Breast epithelium (tissue), 3 donors: Measurements from ENCODE around the gene UNC79.

Source experiments
- POLR2AphosphoS5 ChIP-seq, 3 donors: sonication (generic); formaldehyde crosslinking; IDR thresholded peaks; one replicate each; pipeline ENCODE4 v1.6.1; 2017; ENCODE audit warnings: antibody characterized with exemption in 3 of 3
- TF ChIP-seq, protein P1 (sequence below), 3 donors: fragments of 450-650 bp; IDR thresholded peaks; one replicate each; pipeline ENCODE4 v1.5.1; 2016 to 2017; ENCODE audit warnings: antibody characterized with exemption in 3 of 3, mild to moderate bottlenecking in 3 of 3, moderate library complexity in 3 of 3

DNA sequence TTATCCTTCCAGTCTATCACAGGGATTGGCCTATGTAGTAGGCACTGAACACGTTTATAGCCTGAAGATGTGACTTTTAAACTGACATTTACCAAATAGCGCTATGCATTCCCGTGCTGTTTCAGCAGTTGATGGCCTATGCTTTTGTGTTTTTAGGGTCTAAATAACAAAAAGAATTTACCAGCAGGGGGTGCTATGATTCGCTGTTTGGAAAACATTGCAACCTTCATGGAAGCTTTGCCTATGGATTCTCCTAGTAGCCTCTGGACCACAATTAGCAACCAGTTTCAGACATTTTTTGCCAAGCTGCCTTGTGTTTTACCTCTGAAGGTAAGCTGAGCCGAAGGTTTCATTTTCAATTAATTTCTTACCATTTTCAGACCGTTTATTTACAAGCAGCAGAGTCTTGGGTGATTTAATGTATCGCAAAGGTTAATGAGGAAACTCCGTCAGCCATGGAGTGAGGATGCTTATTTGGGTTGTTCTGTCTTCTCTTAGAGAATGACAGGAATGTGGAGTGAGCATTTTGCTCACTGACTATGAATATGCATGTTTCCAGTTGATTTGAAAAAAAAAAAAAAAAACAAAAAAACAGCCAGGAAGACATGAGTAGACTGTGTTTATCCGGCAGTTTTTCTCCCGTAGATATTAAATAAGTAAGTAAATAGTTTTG is 224.5 kb downstream of the UNC79 start:
- TF ChIP-seq, protein P1, sequence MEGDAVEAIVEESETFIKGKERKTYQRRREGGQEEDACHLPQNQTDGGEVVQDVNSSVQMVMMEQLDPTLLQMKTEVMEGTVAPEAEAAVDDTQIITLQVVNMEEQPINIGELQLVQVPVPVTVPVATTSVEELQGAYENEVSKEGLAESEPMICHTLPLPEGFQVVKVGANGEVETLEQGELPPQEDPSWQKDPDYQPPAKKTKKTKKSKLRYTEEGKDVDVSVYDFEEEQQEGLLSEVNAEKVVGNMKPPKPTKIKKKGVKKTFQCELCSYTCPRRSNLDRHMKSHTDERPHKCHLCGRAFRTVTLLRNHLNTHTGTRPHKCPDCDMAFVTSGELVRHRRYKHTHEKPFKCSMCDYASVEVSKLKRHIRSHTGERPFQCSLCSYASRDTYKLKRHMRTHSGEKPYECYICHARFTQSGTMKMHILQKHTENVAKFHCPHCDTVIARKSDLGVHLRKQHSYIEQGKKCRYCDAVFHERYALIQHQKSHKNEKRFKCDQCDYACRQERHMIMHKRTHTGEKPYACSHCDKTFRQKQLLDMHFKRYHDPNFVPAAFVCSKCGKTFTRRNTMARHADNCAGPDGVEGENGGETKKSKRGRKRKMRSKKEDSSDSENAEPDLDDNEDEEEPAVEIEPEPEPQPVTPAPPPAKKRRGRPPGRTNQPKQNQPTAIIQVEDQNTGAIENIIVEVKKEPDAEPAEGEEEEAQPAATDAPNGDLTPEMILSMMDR (IDR thresholded peaks at IDR 0.05): peak in 2 of 3 donors; percentile 59 to 68
- no peak for TF ChIP-seq POLR2AphosphoS5 (IDR thresholded peaks at IDR 0.05)
